GM12865 (cell line): ENCODE measurements around the gene TELO2.

Experiments used
- DNase-seq: peaks from one replicate; pipeline ENCODE4 v3.0.0; 2010; ENCODE audit warnings: low read depth
- H3K4me3 ChIP-seq: 2 replicates; pipeline ENCODE4 v1.5.1; 2011; ENCODE audit warnings: mild to moderate bottlenecking, low read depth, low read length, control low read depth
- CTCF ChIP-seq: IDR thresholded peaks from 2 replicates; pipeline ENCODE4 v1.5.1; 2011; ENCODE audit warnings: low read length, control low read depth, low read depth, inconsistent platforms; ENCODE audit not compliant: insufficient read depth; ENCODE audit errors: missing control alignments

Gene TELO2

GRCh38 chr16:1493746-1494094, 560 bp downstream of the TELO2 start:
- DNase-seq = no peak
- TF ChIP-seq CTCF = no peak
- H3K4me3 ChIP-seq = peak overlapping the region; percentile 95

GRCh38 chr16:1494129-1494640, 1.0 kb downstream of the TELO2 start:
- peak; percentile 3 for TF ChIP-seq CTCF
- H3K4me3 ChIP-seq = peak overlapping the region; percentile 95
- peak; percentile 42 for DNase-seq

GRCh38 chr16:1494711-1495110, 1.6 kb downstream of the TELO2 start:
- no peak for DNase-seq
- no peak overlapping the region for H3K4me3 ChIP-seq
- no peak for TF ChIP-seq CTCF

- H3K4me3 ChIP-seq = no peak overlapping the region
- TF ChIP-seq CTCF = no peak
- DNase-seq = no peak
Measured at GRCh38 chr16:1495211-1495888, 2.2 kb downstream of the TELO2 start.

GRCh38 chr16:1495889-1496262, 2.7 kb downstream of the TELO2 start:
- TF ChIP-seq CTCF = no peak
- no peak overlapping the region for H3K4me3 ChIP-seq
- DNase-seq = no peak

GRCh38 chr16:1496464-1496863, 3.3 kb downstream of the TELO2 start:
- DNase-seq = no peak
- no peak for TF ChIP-seq CTCF
- no peak overlapping the region for H3K4me3 ChIP-seq

GRCh38 chr16:1497014-1497598, 3.9 kb downstream of the TELO2 start:
- H3K4me3 ChIP-seq = no peak overlapping the region
- no peak for DNase-seq
- no peak for TF ChIP-seq CTCF
